ENCODE results near the gene MYOZ1.

The MYOZ1 gene

GRCh38 chr10:73591935-73592699, 49.2 kb downstream of the MYOZ1 start:
- DNase-seq: peak; percentile 20

DNA sequence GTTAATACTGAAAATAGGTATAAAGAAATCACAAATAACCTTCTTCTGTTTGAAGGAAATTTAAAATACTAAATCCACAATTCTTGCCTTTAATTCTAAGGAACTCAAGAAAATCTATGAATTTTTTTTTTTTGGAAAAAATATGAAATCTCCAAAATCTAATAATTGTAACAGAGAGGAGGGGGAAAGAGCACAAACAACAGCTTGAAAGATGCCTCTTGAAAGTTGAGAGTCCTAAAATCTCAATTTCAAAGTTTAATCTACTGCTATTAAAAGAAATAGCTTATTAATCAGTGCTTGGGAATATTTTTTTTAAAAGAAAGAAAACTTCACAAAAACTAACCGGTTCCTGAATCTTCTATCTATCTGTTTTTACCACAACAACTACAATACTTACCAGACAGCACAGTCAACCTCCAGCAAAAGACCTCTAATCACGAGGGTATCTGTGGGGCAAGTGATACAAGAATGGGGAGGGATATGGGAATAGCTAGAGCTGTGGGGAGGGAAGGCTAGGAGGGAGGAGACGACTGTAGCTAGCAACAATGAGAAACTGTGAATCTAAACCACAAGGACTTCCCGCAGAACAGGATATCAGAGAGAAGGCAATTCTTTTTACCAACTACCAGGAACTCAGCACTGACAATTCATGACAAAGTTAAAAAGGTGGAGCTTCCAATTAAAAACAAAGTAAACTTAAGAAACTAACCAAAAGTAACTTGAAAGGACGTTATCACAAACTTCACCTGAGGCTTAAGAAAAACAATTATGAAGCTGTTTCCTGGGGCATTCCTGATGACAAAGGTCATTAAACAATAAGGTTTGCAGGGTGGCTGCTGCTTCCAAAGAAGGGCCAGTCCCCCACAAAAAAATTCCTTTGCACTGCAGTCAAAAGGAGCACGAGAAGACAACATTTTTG, 50.1 kb downstream of the MYOZ1 start, which contains the start of gene USP54:
TSS of gene USP54 (minus strand) at position 462 of the 919 bp plus-strand sequence. CDS start 15,684 bp downstream, outside the sequence.
- DNase-seq: no peak

DNA sequence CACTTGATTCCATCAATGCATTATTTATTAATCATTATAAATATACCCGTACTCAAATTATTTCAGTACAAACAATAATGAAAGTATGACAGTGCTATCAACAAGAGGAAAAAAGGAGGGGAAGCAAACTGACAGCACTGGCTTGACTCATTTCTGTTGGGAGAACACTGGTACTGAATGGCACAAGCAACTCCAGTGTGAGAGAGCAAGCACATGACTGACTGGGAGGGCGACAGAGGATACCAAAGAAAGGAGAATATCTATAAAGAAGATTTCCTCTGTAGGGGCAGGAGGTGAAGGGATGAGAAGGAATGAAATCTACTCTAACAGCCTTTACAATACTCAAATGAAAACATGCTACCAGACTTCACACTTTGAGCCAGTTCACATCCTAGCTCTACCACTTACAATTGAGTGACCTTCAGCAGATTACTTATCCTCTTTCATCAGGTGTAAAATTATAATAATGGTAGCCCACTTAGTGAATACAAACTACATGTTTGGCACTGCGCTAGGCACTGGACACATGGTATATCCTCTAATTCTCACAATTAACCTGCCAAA, 51.6 kb downstream of the MYOZ1 start:
- no peak for DNase-seq

- DNase-seq: no peak
Observed at GRCh38 chr10:73588656-73589055, 52.6 kb downstream of the MYOZ1 start.

GRCh38 chr10:73586583-73586984, 54.7 kb downstream of the MYOZ1 start:
- no peak for DNase-seq

- DNase-seq: no peak
Observed at GRCh38 chr10:73585327-73585726, 55.9 kb downstream of the MYOZ1 start.

DNA sequence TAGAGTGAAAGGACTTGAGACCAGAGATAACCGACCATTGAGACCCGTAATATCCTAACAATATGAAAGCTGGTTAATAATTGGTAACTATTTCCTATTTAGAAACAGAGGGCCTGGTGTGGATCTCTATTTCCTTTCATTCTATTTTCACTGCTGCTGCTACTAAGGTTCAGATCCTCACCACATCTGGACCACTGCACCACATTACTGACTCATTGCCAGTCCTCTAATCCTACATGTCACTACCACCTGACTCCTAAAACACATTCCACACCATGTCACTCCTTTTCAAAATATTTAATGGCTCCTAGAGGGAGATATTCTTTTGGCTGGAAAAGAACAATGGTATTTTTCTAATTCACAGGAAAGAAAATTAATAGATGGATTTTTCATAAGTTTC, 56.5 kb downstream of the MYOZ1 start:
- DNase-seq: no peak

DNA sequence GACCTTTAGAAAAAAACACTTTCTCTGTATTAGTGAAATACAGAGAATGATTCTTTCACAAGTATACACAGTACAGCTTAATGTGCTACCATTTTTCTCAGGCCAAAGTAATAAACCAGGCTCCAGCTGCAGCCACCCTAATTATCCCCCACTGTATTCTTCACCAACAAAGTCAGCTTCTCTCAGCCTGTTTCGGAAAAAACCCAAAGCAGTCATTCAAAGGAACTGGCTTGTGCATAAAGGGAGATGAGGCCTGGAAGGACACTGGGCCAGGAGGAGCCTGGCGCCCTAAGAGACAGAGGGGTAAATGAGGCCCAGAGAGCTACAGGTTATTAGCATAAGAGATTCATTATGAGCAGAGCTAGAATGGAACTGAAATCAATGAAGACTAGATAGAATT, 59.4 kb downstream of the MYOZ1 start:
- no peak for DNase-seq
